SK-N-SH treated with all-trans-retinoic acid at 6 μM for 48 hours (cell line): ENCODE results near the gene NDE1.

Experiments used
- ATAC-seq: fragments of 200-7000 bp; cut with Tn5 transposase; 3 replicates; pipeline ENCODE4 v1.9.1; 2020; ENCODE audit warnings: mild to moderate bottlenecking, moderate library complexity
- ARNTL ChIP-seq: fragments of 450-650 bp; formaldehyde crosslinking; IDR thresholded peaks from 2 replicates; pipeline ENCODE4 v1.5.0; 2020; ENCODE audit warnings: low read depth, mild to moderate bottlenecking, moderate library complexity, borderline replicate concordance
- BACH2 ChIP-seq: fragments of 250-450 bp; sonication (Bioruptor Pico); IDR thresholded peaks from 2 replicates; pipeline ENCODE4 v1.9.0; 2021; ENCODE audit warnings: mild to moderate bottlenecking, borderline replicate concordance
- CREB5 ChIP-seq: fragments of 250-450 bp; sonication (Bioruptor Pico); IDR thresholded peaks from 2 replicates; pipeline ENCODE4 v1.5.1; 2020; ENCODE audit warnings: low read depth, mild to moderate bottlenecking, moderate library complexity
- CSDC2 ChIP-seq: fragments of 250-450 bp; sonication (Bioruptor Pico); IDR thresholded peaks from 2 replicates; pipeline ENCODE4 v1.5.0; 2020; ENCODE audit warnings: mild to moderate bottlenecking, moderate library complexity
- ESRRG ChIP-seq: fragments of 250-450 bp; sonication (Bioruptor Pico); IDR thresholded peaks from 2 replicates; pipeline ENCODE4 v1.6.1; 2021; ENCODE audit warnings: mild to moderate bottlenecking
- GLIS3 ChIP-seq: fragments of 250-450 bp; sonication (Bioruptor Pico); IDR thresholded peaks from 2 replicates; pipeline ENCODE4 v1.5.0; 2020; ENCODE audit warnings: mild to moderate bottlenecking, moderate library complexity
- ISL1 ChIP-seq: fragments of 250-450 bp; sonication (Bioruptor Pico); IDR thresholded peaks from 2 replicates; pipeline ENCODE4 v2.1.2; 2022; ENCODE audit warnings: mild to moderate bottlenecking, moderate library complexity
- OSR1 ChIP-seq: fragments of 250-450 bp; sonication (Bioruptor Pico); IDR thresholded peaks from 2 replicates; pipeline ENCODE4 v1.8.0; 2022; ENCODE audit warnings: moderate library complexity, mild to moderate bottlenecking, inconsistent platforms
- POU6F1 ChIP-seq: fragments of 250-450 bp; sonication (Bioruptor Pico); IDR thresholded peaks from 2 replicates; pipeline ENCODE4 v1.8.0; 2021; ENCODE audit warnings: low read depth, mild to moderate bottlenecking, moderate library complexity, borderline replicate concordance
- PPARA ChIP-seq: fragments of 250-450 bp; sonication (Bioruptor Pico); IDR thresholded peaks from 2 replicates; pipeline ENCODE4 v1.5.0; 2020; ENCODE audit warnings: mild to moderate bottlenecking, borderline replicate concordance
- RARB ChIP-seq: fragments of 250-450 bp; sonication (Bioruptor Pico); IDR thresholded peaks from 2 replicates; pipeline ENCODE4 v1.8.0; 2021; ENCODE audit warnings: mild to moderate bottlenecking, moderate library complexity
- SNAI2 ChIP-seq: fragments of 250-450 bp; sonication (Bioruptor Pico); IDR thresholded peaks from 2 replicates; pipeline ENCODE4 v1.5.0; 2020; ENCODE audit warnings: mild to moderate bottlenecking, moderate library complexity
- TCF4 ChIP-seq: fragments of 250-450 bp; sonication (Bioruptor Pico); IDR thresholded peaks from 2 replicates; pipeline ENCODE4 v1.8.0; 2021; ENCODE audit warnings: mild to moderate bottlenecking, moderate library complexity, borderline replicate concordance
- ZC3H10 ChIP-seq: fragments of 250-450 bp; sonication (Bioruptor Pico); IDR thresholded peaks from 2 replicates; pipeline ENCODE4 v1.5.1; 2021; ENCODE audit warnings: mild to moderate bottlenecking, moderate library complexity
- ZFP3 ChIP-seq: fragments of 250-450 bp; sonication (Bioruptor Pico); IDR thresholded peaks from 2 replicates; pipeline ENCODE4 v1.5.0; 2020; ENCODE audit warnings: mild to moderate bottlenecking, moderate library complexity
- ZFP30 ChIP-seq: fragments of 450-650 bp; formaldehyde crosslinking; IDR thresholded peaks from 2 replicates; pipeline ENCODE4 v1.5.0; 2022; ENCODE audit warnings: mild to moderate bottlenecking, moderate library complexity
- ZNF565 ChIP-seq: fragments of 450-650 bp; formaldehyde crosslinking; conservative IDR thresholded peaks from 2 replicates; pipeline ENCODE4 v1.5.0; 2020; ENCODE audit warnings: low read depth, mild to moderate bottlenecking, moderate library complexity
- ZNF8 ChIP-seq: fragments of 450-650 bp; formaldehyde crosslinking; IDR thresholded peaks from 2 replicates; pipeline ENCODE4 v1.5.0; 2020; ENCODE audit warnings: mild to moderate bottlenecking, moderate library complexity
- TF ChIP-seq, protein P1 (sequence below): fragments of 250-450 bp; sonication (Bioruptor Pico); IDR thresholded peaks from 2 replicates; pipeline ENCODE4 v1.5.0; 2020; ENCODE audit warnings: mild to moderate bottlenecking, moderate library complexity

The NDE1 gene

DNA sequence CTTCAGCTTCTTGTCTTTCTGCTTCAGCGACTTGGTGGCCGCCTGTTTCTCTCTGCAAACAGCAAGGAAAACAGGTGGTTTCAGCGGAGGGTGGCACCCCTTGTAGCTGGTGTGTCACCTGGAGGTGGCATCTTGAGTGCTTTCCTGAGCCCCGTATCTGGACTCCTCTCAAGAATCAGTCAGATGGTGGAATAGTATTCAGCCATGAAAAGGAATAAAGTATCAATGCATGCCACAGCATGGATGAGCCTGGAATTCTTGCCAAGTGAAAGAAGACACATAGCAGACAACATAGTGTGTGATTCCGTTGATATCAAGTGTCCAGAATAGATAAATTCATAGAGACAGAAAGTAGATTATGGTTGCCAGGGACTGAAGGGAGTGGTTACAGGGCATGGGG is 65.2 kb downstream of the NDE1 start:
- no peak for ATAC-seq

DNA sequence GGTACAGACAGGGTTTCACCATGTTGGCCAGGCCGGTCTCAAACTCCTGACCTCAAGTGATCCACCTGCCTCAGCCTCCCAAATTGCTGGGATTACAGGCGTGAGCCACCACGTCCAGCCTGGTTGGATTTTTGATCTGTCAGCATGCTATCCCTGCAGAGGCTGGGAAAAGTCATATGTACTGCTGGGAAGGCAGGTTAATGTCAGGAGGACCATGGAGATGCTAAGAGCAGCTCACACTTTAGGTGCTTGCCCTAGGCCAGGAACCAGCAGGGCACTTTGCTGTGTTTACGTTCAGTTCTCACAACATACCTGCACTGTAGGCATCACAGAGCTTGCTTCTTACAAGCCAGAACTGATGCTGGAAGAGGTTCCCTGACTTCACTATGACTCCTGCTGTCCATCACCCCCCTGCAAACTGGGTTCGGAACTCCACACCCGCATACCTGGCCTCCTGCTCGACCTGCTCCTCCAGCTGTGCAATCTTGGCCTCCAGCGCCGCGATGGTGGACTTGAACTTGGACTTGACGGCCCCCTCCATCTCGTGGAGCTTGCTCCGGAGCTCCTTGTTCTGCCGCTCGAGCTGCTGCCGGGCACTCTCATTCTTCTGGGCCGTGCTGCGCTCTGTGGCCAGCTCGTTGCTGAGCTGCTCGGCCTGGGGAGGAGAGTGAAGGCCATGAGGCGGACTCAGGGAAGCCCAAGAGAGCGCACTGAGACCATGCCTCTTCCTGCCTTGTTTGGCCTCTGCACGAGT is 66.8 kb downstream of the NDE1 start:
- ATAC-seq, result no peak
- TF ChIP-seq ISL1 (CRISPR knock-in tag) (no peak), PPARA (no peak), RARB (CRISPR knock-in tag) (no peak), SNAI2 (CRISPR knock-in tag) (no peak), ZFP3 (no peak), ZNF565 (CRISPR knock-in tag) (no peak)
- TF ChIP-seq, all 23 proteins: peak for 0

More for the DNA sequence above, 65.2 kb downstream of the NDE1 start:
- no peak for TF ChIP-seq PPARA
- TF ChIP-seq POU6F1 (CRISPR knock-in tag), result no peak
- no peak for TF ChIP-seq ISL1 (CRISPR knock-in tag)
- no peak for TF ChIP-seq RARB (CRISPR knock-in tag)
- no peak for TF ChIP-seq ARNTL (CRISPR knock-in tag)
- TF ChIP-seq TCF4 (CRISPR knock-in tag), result no peak
- TF ChIP-seq ZFP30 (CRISPR knock-in tag), result no peak
- TF ChIP-seq CREB5 (CRISPR knock-in tag), result no peak
- TF ChIP-seq BACH2, result no peak
- no peak for TF ChIP-seq ZC3H10 (CRISPR knock-in tag)
- no peak for TF ChIP-seq ESRRG (CRISPR knock-in tag)
- TF ChIP-seq, protein P1, sequence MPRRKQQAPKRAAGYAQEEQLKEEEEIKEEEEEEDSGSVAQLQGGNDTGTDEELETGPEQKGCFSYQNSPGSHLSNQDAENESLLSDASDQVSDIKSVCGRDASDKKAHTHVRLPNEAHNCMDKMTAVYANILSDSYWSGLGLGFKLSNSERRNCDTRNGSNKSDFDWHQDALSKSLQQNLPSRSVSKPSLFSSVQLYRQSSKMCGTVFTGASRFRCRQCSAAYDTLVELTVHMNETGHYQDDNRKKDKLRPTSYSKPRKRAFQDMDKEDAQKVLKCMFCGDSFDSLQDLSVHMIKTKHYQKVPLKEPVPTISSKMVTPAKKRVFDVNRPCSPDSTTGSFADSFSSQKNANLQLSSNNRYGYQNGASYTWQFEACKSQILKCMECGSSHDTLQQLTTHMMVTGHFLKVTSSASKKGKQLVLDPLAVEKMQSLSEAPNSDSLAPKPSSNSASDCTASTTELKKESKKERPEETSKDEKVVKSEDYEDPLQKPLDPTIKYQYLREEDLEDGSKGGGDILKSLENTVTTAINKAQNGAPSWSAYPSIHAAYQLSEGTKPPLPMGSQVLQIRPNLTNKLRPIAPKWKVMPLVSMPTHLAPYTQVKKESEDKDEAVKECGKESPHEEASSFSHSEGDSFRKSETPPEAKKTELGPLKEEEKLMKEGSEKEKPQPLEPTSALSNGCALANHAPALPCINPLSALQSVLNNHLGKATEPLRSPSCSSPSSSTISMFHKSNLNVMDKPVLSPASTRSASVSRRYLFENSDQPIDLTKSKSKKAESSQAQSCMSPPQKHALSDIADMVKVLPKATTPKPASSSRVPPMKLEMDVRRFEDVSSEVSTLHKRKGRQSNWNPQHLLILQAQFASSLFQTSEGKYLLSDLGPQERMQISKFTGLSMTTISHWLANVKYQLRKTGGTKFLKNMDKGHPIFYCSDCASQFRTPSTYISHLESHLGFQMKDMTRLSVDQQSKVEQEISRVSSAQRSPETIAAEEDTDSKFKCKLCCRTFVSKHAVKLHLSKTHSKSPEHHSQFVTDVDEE (CRISPR knock-in tag), result no peak
- TF ChIP-seq GLIS3 (CRISPR knock-in tag), result no peak
- TF ChIP-seq ZFP3, result no peak

GRCh38 chr16:15721018-15721417 is 71.0 kb downstream of the NDE1 start:
- no peak for TF ChIP-seq ZC3H10 (CRISPR knock-in tag)
- no peak for TF ChIP-seq ZFP3
- no peak for TF ChIP-seq ARNTL (CRISPR knock-in tag)
- no peak for TF ChIP-seq TCF4 (CRISPR knock-in tag)
- TF ChIP-seq OSR1, result no peak
- no peak for TF ChIP-seq CSDC2 (CRISPR knock-in tag)

GRCh38 chr16:15723808-15724207 is 73.8 kb downstream of the NDE1 start:
- TF ChIP-seq TCF4 (CRISPR knock-in tag) (no peak), ZNF8 (no peak), ZNF565 (CRISPR knock-in tag) (no peak), CREB5 (CRISPR knock-in tag) (no peak), ARNTL (CRISPR knock-in tag) (no peak), OSR1 (no peak), SNAI2 (CRISPR knock-in tag) (no peak)
- TF ChIP-seq, protein P1 (CRISPR knock-in tag), result no peak

More at GRCh38 chr16:15721018-15721417, 71.0 kb downstream of the NDE1 start:
- no peak for ATAC-seq

More at GRCh38 chr16:15723808-15724207, 73.8 kb downstream of the NDE1 start:
- ATAC-seq, result no peak
